ENCODE data around the gene VSNL1. TPM values are rescaled to one million over a fixed set of nuclear protein-coding genes. Genes with fewer than 3 reads are reported as not detected.

Gene VSNL1
- total and polyA plus RNA-seq, 2 experiments from 2014 or later = 0.70 to 1.8 TPM

- H3K9me2 ChIP-seq (ENCODE audit: insufficient read depth) = no peaks in the 10 kb centered on the region
- H3K9me3 ChIP-seq (ENCODE audit: low read depth) = no peaks in the 10 kb centered on the region
- H3K36me3 ChIP-seq (ENCODE audit: low read depth) = no peaks in the 10 kb centered on the region
- H3K79me2 ChIP-seq (ENCODE audit: insufficient read depth) = no peaks in the 10 kb centered on the region
- no peaks in the 10 kb centered on the region for H4K20me1 ChIP-seq (ENCODE audit: insufficient read depth)
- TF ChIP-seq EZH2phosphoT487 (IDR thresholded peaks at IDR 0.05; ENCODE audit: insufficient read depth, low read depth) (no peak), EZH2 (IDR thresholded peaks at IDR 0.05; ENCODE audit: insufficient read depth, poor library complexity, severe bottlenecking) (no peak)
- no peak overlapping the region for H3K9ac ChIP-seq
- no peak overlapping the region for H3K4me2 ChIP-seq (ENCODE audit: unreplicated experiment)
- H2AFZ ChIP-seq = no peak overlapping the region
- no peaks in the 10 kb centered on the region for H3K4me1 ChIP-seq (ENCODE audit: insufficient read depth)
- DNase-seq = no peak
- no peaks in the 10 kb centered on the region for H3F3A ChIP-seq (ENCODE audit: insufficient read depth)
- H3K27ac ChIP-seq = no peak overlapping the region
- in situ Hi-C loops (cut with MboI) = no loop called here
- no peaks in the 10 kb centered on the region for H3K27me3 ChIP-seq (replicated peaks; ENCODE audit: insufficient read depth)
- H3K4me3 ChIP-seq = no peak overlapping the region
Observed at GRCh38 chr2:17600556-17601204, 60.2 kb downstream of the VSNL1 start.

- Histone ChIP-seq H3K4me1 (ENCODE audit: insufficient read depth) (no peaks in the 10 kb centered on the region), H3K4me2 (ENCODE audit: unreplicated experiment) (no peak overlapping the region), H4K20me1 (ENCODE audit: insufficient read depth) (no peaks in the 10 kb centered on the region), H3K79me2 (ENCODE audit: insufficient read depth) (no peaks in the 10 kb centered on the region), H3K9me2 (ENCODE audit: insufficient read depth) (no peaks in the 10 kb centered on the region), H3K4me3 (no peak overlapping the region), H3K9ac (no peak overlapping the region), H3K9me3 (ENCODE audit: low read depth) (no peaks in the 10 kb centered on the region), H3K27ac (no peak overlapping the region), H3K27me3 (replicated peaks; ENCODE audit: insufficient read depth) (no peaks in the 10 kb centered on the region), H3F3A (ENCODE audit: insufficient read depth) (no peaks in the 10 kb centered on the region), H3K36me3 (ENCODE audit: low read depth) (no peaks in the 10 kb centered on the region), H2AFZ (no peak overlapping the region)
- DNase-seq = no peak
- 86 to 88% methylated on average over 4 to 5 of the region's 5 CpGs for WGBS, 2 experiments (ENCODE audit: low coverage in 1 of 2, low lambda C conversion rate in 2 of 2, missing lambda C conversion rate in 2 of 2)
- in situ Hi-C loops (cut with MboI) = no loop called here
- TF ChIP-seq EZH2 (IDR thresholded peaks at IDR 0.05; ENCODE audit: insufficient read depth, poor library complexity, severe bottlenecking) (no peak), EZH2phosphoT487 (IDR thresholded peaks at IDR 0.05; ENCODE audit: insufficient read depth, low read depth) (no peak)
Observed at GRCh38 chr2:17604050-17604449, 63.6 kb downstream of the VSNL1 start.

GRCh38 chr2:17605696-17606095 lies 65.2 kb downstream of the VSNL1 start:
- H3K9me3 ChIP-seq (ENCODE audit: low read depth) = no peaks in the 10 kb centered on the region
- no peaks in the 10 kb centered on the region for H3K9me2 ChIP-seq (ENCODE audit: insufficient read depth)
- H3K27me3 ChIP-seq (replicated peaks; ENCODE audit: insufficient read depth) = no peaks in the 10 kb centered on the region
- no peak overlapping the region for H3K27ac ChIP-seq
- no peaks in the 10 kb centered on the region for H3K4me1 ChIP-seq (ENCODE audit: insufficient read depth)
- no peaks in the 10 kb centered on the region for H3F3A ChIP-seq (ENCODE audit: insufficient read depth)
- in situ Hi-C loops (cut with MboI) = no loop called here
- WGBS, 2 experiments (ENCODE audit: low coverage in 1 of 2, low lambda C conversion rate in 2 of 2, missing lambda C conversion rate in 2 of 2) = 48 to 52% methylated on average over 4 of the region's 4 CpGs
- no peak overlapping the region for H3K4me3 ChIP-seq
- no peak for DNase-seq
- H3K4me2 ChIP-seq (ENCODE audit: unreplicated experiment) = no peak overlapping the region
- no peak overlapping the region for H2AFZ ChIP-seq
- H4K20me1 ChIP-seq (ENCODE audit: insufficient read depth) = no peaks in the 10 kb centered on the region
- TF ChIP-seq EZH2 (IDR thresholded peaks at IDR 0.05; ENCODE audit: insufficient read depth, poor library complexity, severe bottlenecking) = no peak
- no peak for TF ChIP-seq EZH2phosphoT487 (IDR thresholded peaks at IDR 0.05; ENCODE audit: insufficient read depth, low read depth)
- no peaks in the 10 kb centered on the region for H3K36me3 ChIP-seq (ENCODE audit: low read depth)
- no peaks in the 10 kb centered on the region for H3K79me2 ChIP-seq (ENCODE audit: insufficient read depth)
- H3K9ac ChIP-seq = no peak overlapping the region

- no peak overlapping the region for H3K9ac ChIP-seq
- no peak for TF ChIP-seq EZH2 (IDR thresholded peaks at IDR 0.05; ENCODE audit: insufficient read depth, poor library complexity, severe bottlenecking)
- TF ChIP-seq EZH2phosphoT487 (IDR thresholded peaks at IDR 0.05; ENCODE audit: insufficient read depth, low read depth) = no peak
- no peaks in the 10 kb centered on the region for H3K9me2 ChIP-seq (ENCODE audit: insufficient read depth)
- no peaks in the 10 kb centered on the region for H3K9me3 ChIP-seq (ENCODE audit: low read depth)
- no peaks in the 10 kb centered on the region for H3K36me3 ChIP-seq (ENCODE audit: low read depth)
- H2AFZ ChIP-seq = no peak overlapping the region
- no peaks in the 10 kb centered on the region for H3K79me2 ChIP-seq (ENCODE audit: insufficient read depth)
- H3K4me2 ChIP-seq (ENCODE audit: unreplicated experiment) = no peak overlapping the region
- DNase-seq = no peak
- H3K4me3 ChIP-seq = no peak overlapping the region
- H4K20me1 ChIP-seq (ENCODE audit: insufficient read depth) = no peaks in the 10 kb centered on the region
- in situ Hi-C loops (cut with MboI) = no loop called here
- H3K27ac ChIP-seq = no peak overlapping the region
- no peaks in the 10 kb centered on the region for H3F3A ChIP-seq (ENCODE audit: insufficient read depth)
- no peaks in the 10 kb centered on the region for H3K27me3 ChIP-seq (replicated peaks; ENCODE audit: insufficient read depth)
- 54 to 56% methylated on average over 2 of the region's 2 CpGs for WGBS, 2 experiments (ENCODE audit: low coverage in 1 of 2, low lambda C conversion rate in 2 of 2, missing lambda C conversion rate in 2 of 2)
- no peaks in the 10 kb centered on the region for H3K4me1 ChIP-seq (ENCODE audit: insufficient read depth)
Observed at GRCh38 chr2:17606851-17607250, 66.4 kb downstream of the VSNL1 start.

- no peak overlapping the region for H3K9ac ChIP-seq
- H2AFZ ChIP-seq = no peak overlapping the region
- in situ Hi-C loops (cut with MboI) = no loop called here
- WGBS, 2 experiments (ENCODE audit: low coverage in 1 of 2, low lambda C conversion rate in 2 of 2, missing lambda C conversion rate in 2 of 2) = 79 to 83% methylated on average over 1 of the region's 1 CpG
- no peak overlapping the region for H3K27ac ChIP-seq
- no peaks in the 10 kb centered on the region for H4K20me1 ChIP-seq (ENCODE audit: insufficient read depth)
- H3K4me3 ChIP-seq = no peak overlapping the region
- H3K27me3 ChIP-seq (replicated peaks; ENCODE audit: insufficient read depth) = no peaks in the 10 kb centered on the region
- H3K79me2 ChIP-seq (ENCODE audit: insufficient read depth) = no peaks in the 10 kb centered on the region
- DNase-seq = no peak
- no peaks in the 10 kb centered on the region for H3K36me3 ChIP-seq (ENCODE audit: low read depth)
- no peaks in the 10 kb centered on the region for H3F3A ChIP-seq (ENCODE audit: insufficient read depth)
- no peak overlapping the region for H3K4me2 ChIP-seq (ENCODE audit: unreplicated experiment)
- no peaks in the 10 kb centered on the region for H3K4me1 ChIP-seq (ENCODE audit: insufficient read depth)
- H3K9me3 ChIP-seq (ENCODE audit: low read depth) = no peaks in the 10 kb centered on the region
- H3K9me2 ChIP-seq (ENCODE audit: insufficient read depth) = no peaks in the 10 kb centered on the region
- TF ChIP-seq EZH2 (IDR thresholded peaks at IDR 0.05; ENCODE audit: insufficient read depth, poor library complexity, severe bottlenecking) (no peak), EZH2phosphoT487 (IDR thresholded peaks at IDR 0.05; ENCODE audit: insufficient read depth, low read depth) (no peak)
Observed at GRCh38 chr2:17607379-17607778, 66.9 kb downstream of the VSNL1 start.

Measured in GM23248 (cell line).